Keratinocyte (primary cell): ENCODE results near the gene KREMEN1.

Experiments
- EZH2 ChIP-seq: IDR thresholded peaks from one replicate; pipeline ENCODE4 v1.6.1; 2012; ENCODE audit warnings: inconsistent platforms, mild to moderate bottlenecking, low read length, moderate library complexity
- TF ChIP-seq, protein P1 (sequence below), 3 experiments: IDR thresholded peaks in 1 of 3; conservative IDR thresholded peaks in 1 of 3; optimal IDR thresholded peaks in 1 of 3; 2 replicates in 2 of 3; 3 replicates in 1 of 3; pipeline versions ENCODE3 to v1.5.1; 2011; ENCODE audit warnings: low read length in 3 of 3, mild to moderate bottlenecking in 3 of 3, moderate library complexity in 2 of 3, control low read depth in 1 of 3, inconsistent platforms in 1 of 3; ENCODE audit not compliant: insufficient read depth in 2 of 3; ENCODE audit errors: extremely low read depth in 1 of 3

DNA sequence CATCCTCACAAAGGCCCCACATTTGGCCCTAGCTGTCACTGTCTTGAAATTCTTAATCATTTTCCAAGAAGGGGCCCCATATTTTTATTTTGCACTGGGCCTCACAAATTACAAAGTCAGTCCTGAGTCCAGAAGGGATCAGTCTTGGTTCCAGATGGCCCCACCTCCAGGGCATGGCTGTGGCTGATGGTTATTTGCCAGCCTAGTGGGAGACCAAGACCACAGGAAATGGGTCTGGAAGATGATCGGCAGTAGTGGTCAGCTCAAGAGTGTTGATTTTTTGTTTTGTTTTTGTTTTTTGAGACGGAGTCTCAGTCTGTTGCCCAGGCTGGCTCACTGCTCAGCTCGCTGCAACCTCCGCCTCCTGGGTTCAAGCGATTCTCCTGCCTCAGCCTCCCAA lies 85.7 kb downstream of the KREMEN1 start:
- no peak for TF ChIP-seq EZH2
- TF ChIP-seq, protein P1, sequence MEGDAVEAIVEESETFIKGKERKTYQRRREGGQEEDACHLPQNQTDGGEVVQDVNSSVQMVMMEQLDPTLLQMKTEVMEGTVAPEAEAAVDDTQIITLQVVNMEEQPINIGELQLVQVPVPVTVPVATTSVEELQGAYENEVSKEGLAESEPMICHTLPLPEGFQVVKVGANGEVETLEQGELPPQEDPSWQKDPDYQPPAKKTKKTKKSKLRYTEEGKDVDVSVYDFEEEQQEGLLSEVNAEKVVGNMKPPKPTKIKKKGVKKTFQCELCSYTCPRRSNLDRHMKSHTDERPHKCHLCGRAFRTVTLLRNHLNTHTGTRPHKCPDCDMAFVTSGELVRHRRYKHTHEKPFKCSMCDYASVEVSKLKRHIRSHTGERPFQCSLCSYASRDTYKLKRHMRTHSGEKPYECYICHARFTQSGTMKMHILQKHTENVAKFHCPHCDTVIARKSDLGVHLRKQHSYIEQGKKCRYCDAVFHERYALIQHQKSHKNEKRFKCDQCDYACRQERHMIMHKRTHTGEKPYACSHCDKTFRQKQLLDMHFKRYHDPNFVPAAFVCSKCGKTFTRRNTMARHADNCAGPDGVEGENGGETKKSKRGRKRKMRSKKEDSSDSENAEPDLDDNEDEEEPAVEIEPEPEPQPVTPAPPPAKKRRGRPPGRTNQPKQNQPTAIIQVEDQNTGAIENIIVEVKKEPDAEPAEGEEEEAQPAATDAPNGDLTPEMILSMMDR (optimal IDR thresholded peaks at IDR 0.05 in 1 of 3, IDR thresholded peaks at IDR 0.05 in 1 of 3, conservative IDR thresholded peaks at IDR 0.05 in 1 of 3; ENCODE audit: extremely low read depth in 1 of 3, insufficient read depth in 2 of 3, low read length in 3 of 3): no peak
